ENCODE measurements around the gene SGSM2. TPM values are rescaled to one million over a fixed set of nuclear protein-coding genes. Genes with fewer than 3 reads are reported as not detected.

SGSM2 gene
- total and polyA plus RNA-seq, 8 donors: 17.6 to 153 (median 28.1) TPM

GRCh38 chr17:2418572-2418971 lies 81.3 kb downstream of the SGSM2 start:
- Histone ChIP-seq H3K4me1 (peaks cover 5 to 17% (median 7%) of the 10 kb centered on the region in 3 donors), H3K27ac (peak overlapping the region; percentile 6 to 73 (median 48)), H3K4me3 (no peak overlapping the region), H3K27me3 (no peaks in the 10 kb centered on the region), H3K9me3 (no peaks in the 10 kb centered on the region), H3K36me3 (peaks cover 0 to 11% (median 0%) of the 10 kb centered on the region in 3 donors)
- intact Hi-C loops (cut with DNase I): loop anchor here in 1 of 3 donors (5.0 kb wide), 1 partner anchor 36 kb away; no protein-coding TSS in a partner anchor
- DNase-seq (peak in 5 of 6 donors; percentile 55 to 79 (median 69)), ATAC-seq (peak; percentile 57 to 78 (median 68)), FAIRE-seq (no peak)
- TF ChIP-seq CTCF (IDR thresholded peaks at IDR 0.05): no peak
- WGBS, 2 donors: 12 to 17% methylated on average over 7 of the region's 7 CpGs

- 82 to 87% methylated on average over 6 of the region's 6 CpGs for WGBS, 2 donors
- no peak for DNase-seq
- H3K4me3 ChIP-seq: no peak overlapping the region
- H3K36me3 ChIP-seq: peaks cover 0 to 11% (median 0%) of the 10 kb centered on the region in 3 donors
- H3K9me3 ChIP-seq: no peaks in the 10 kb centered on the region
- peak overlapping the region in 1 of 4 donors; percentile 73 for H3K27ac ChIP-seq
- FAIRE-seq: no peak
- peaks cover 5 to 17% (median 7%) of the 10 kb centered on the region in 3 donors for H3K4me1 ChIP-seq
- no peak for TF ChIP-seq CTCF (IDR thresholded peaks at IDR 0.05)
- no peaks in the 10 kb centered on the region for H3K27me3 ChIP-seq
- intact Hi-C loops (cut with DNase I): loop anchor here in 1 of 3 donors (5.0 kb wide), 1 partner anchor 37 kb away; no protein-coding TSS in a partner anchor
- no peak for ATAC-seq
These were observed 82.2 kb downstream of the SGSM2 start for GRCh38 chr17:2419486-2419885.

GRCh38 chr17:2420176-2420575 lies 82.9 kb downstream of the SGSM2 start:
- DNase-seq (no peak), ATAC-seq (no peak), FAIRE-seq (no peak)
- H3K27me3 ChIP-seq: no peaks in the 10 kb centered on the region
- H3K4me3 ChIP-seq: no peak overlapping the region
- no peak overlapping the region for H3K27ac ChIP-seq
- TF ChIP-seq CTCF (IDR thresholded peaks at IDR 0.05): no peak
- H3K36me3 ChIP-seq: peaks cover 0 to 11% (median 0%) of the 10 kb centered on the region in 3 donors
- WGBS, 2 donors: 82 to 84% methylated on average over 12 of the region's 12 CpGs
- H3K4me1 ChIP-seq: peaks cover 5 to 17% (median 7%) of the 10 kb centered on the region in 3 donors
- intact Hi-C loops (cut with DNase I): loop anchor here in 1 of 3 donors (10.0 kb wide), 1 partner anchor 45 kb away; no protein-coding TSS in a partner anchor
- no peaks in the 10 kb centered on the region for H3K9me3 ChIP-seq

GRCh38 chr17:2421315-2422147 lies 84.2 kb downstream of the SGSM2 start:
- 44 to 46% methylated on average over 27 of the region's 27 CpGs for WGBS, 2 donors
- ATAC-seq: peak; percentile 42 to 69 (median 64)
- no peak overlapping the region for H3K27ac ChIP-seq

More at GRCh38 chr17:2421315-2422147, 84.2 kb downstream of the SGSM2 start:
- intact Hi-C loops (cut with DNase I): loop anchor here in 1 of 3 donors (10.0 kb wide), 1 partner anchor 47 kb away; no protein-coding TSS in a partner anchor
- Histone ChIP-seq H3K4me1 (peaks cover 5 to 12% (median 7%) of the 10 kb centered on the region in 3 donors), H3K27me3 (no peaks in the 10 kb centered on the region), H3K36me3 (peaks cover 0 to 11% (median 0%) of the 10 kb centered on the region in 3 donors), H3K4me3 (no peak overlapping the region), H3K9me3 (no peaks in the 10 kb centered on the region)
- peak in 3 of 6 donors; percentile 57 to 77 (median 74) for DNase-seq
- peak in 1 of 4 donors; percentile 13 for TF ChIP-seq CTCF (IDR thresholded peaks at IDR 0.05)
- no peak for FAIRE-seq
